PC-9 (cell line): ENCODE results near the gene POLG2.

Source experiments
- EZH2 ChIP-seq: fragments of 200-600 bp; sonication (generic); IDR thresholded peaks from 2 replicates; pipeline ENCODE4 v1.8.0; 2017; ENCODE audit warnings: antibody characterized with exemption, low read depth
- TF ChIP-seq, protein P1 (sequence below): fragments of 200-600 bp; sonication (generic); conservative IDR thresholded peaks from 2 replicates; pipeline ENCODE4 v1.6.1; 2017; ENCODE audit warnings: mixed run types, antibody characterized with exemption, mild to moderate bottlenecking, moderate library complexity

DNA sequence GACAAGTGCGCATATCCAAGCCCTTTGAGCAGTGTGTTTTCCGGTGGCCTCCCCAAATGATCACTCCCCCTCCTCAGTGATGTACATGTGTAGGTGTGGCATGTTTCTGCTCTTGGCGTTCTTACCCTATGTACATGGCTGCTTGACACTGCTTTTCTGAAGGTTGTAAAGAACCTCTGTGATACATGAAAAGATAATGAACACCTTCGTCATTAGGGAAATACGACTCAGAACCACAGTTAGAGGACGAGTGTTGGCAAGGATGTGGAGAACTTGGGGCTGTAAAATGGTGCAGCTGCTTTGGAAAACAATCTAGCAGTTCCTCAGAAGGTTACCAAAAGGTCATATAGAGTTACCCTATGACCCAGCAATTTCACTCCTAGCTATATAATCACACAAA is 38.5 kb upstream of the POLG2 start:
- TF ChIP-seq, protein P1, sequence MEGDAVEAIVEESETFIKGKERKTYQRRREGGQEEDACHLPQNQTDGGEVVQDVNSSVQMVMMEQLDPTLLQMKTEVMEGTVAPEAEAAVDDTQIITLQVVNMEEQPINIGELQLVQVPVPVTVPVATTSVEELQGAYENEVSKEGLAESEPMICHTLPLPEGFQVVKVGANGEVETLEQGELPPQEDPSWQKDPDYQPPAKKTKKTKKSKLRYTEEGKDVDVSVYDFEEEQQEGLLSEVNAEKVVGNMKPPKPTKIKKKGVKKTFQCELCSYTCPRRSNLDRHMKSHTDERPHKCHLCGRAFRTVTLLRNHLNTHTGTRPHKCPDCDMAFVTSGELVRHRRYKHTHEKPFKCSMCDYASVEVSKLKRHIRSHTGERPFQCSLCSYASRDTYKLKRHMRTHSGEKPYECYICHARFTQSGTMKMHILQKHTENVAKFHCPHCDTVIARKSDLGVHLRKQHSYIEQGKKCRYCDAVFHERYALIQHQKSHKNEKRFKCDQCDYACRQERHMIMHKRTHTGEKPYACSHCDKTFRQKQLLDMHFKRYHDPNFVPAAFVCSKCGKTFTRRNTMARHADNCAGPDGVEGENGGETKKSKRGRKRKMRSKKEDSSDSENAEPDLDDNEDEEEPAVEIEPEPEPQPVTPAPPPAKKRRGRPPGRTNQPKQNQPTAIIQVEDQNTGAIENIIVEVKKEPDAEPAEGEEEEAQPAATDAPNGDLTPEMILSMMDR: no peak
- no peak for TF ChIP-seq EZH2
